Inflammatory macrophage treated with lipopolysaccharide for 4 hours (primary cell): ENCODE measurements around the gene MAST3.
A peak's percentile ranks its signal among the peaks of the same experiment; 100 is the strongest.

ENCODE experiments used
- DNase-seq: peaks from one replicate; pipeline ENCODE4 v3.0.0-alpha.2; 2020

MAST3 gene

GRCh38 chr19:18097217-18097992 lies at the start of gene MAST3:
Gene MAST3, plus strand, starts transcription at chr19:18097778. Its CDS starts 15 bp downstream, at chr19:18097793.
- peak; percentile 90 for DNase-seq

- DNase-seq: peak; percentile 56
These were observed 48.2 kb upstream of the MAST3 start for GRCh38 chr19:18049385-18049784.

- no peak for DNase-seq
These were observed 45.7 kb upstream of the MAST3 start for GRCh38 chr19:18051887-18052286.

GRCh38 chr19:18053576-18054219 lies 43.9 kb upstream of the MAST3 start:
- DNase-seq: no peak

- DNase-seq: no peak
These were observed 41.6 kb upstream of the MAST3 start for GRCh38 chr19:18055967-18056366.

- DNase-seq: no peak
These were observed 40.0 kb upstream of the MAST3 start for GRCh38 chr19:18057557-18057956.

- DNase-seq: peak; percentile 65
These were observed 39.2 kb upstream of the MAST3 start for GRCh38 chr19:18058208-18059009.

- no peak for DNase-seq
These were observed 38.3 kb upstream of the MAST3 start for GRCh38 chr19:18059297-18059696.

- no peak for DNase-seq
These were observed 37.7 kb upstream of the MAST3 start for GRCh38 chr19:18059902-18060301.

- no peak for DNase-seq
These were observed 37.1 kb upstream of the MAST3 start for GRCh38 chr19:18060472-18060871.

GRCh38 chr19:18062028-18062427 lies 35.5 kb upstream of the MAST3 start:
- DNase-seq: no peak

- DNase-seq: no peak
These were observed 34.1 kb upstream of the MAST3 start for GRCh38 chr19:18063463-18063862.

- DNase-seq: no peak
These were observed 32.4 kb upstream of the MAST3 start for GRCh38 chr19:18065173-18065495.

GRCh38 chr19:18068395-18068794 lies 29.2 kb upstream of the MAST3 start:
- DNase-seq: no peak

GRCh38 chr19:18069383-18069782 lies 28.2 kb upstream of the MAST3 start:
- no peak for DNase-seq

- no peak for DNase-seq
These were observed 27.4 kb upstream of the MAST3 start for GRCh38 chr19:18070181-18070580.

- no peak for DNase-seq
These were observed 25.2 kb upstream of the MAST3 start for GRCh38 chr19:18072335-18072734.

GRCh38 chr19:18073197-18073596 lies 24.4 kb upstream of the MAST3 start:
- no peak for DNase-seq

- DNase-seq: no peak
These were observed 23.4 kb upstream of the MAST3 start for GRCh38 chr19:18074192-18074591.

GRCh38 chr19:18083929-18084684 lies 13.5 kb upstream of the MAST3 start:
- DNase-seq: no peak

GRCh38 chr19:18085702-18086457 lies 11.7 kb upstream of the MAST3 start:
- DNase-seq: no peak

- DNase-seq: peak; percentile 84
These were observed 10.9 kb upstream of the MAST3 start, which contains the start of gene IL12RB1 for GRCh38 chr19:18086590-18087138. Gene IL12RB1, minus strand, starts transcription at chr19:18086934. Its CDS starts 111 bp downstream, at chr19:18086823.
